DMS79 treated with DMSO at 0.1 percent for 48 hours (cell line): Measurements from ENCODE around the gene FZD2.
"Not testable (repeated sequence)": the region's sequence is repeated elsewhere in the genome, so short reads cannot be mapped to it uniquely, and the experiment has no call there.

ENCODE experiments used
- DNase-seq: peaks from one replicate; lab custom pipeline; 2025; lab: John Stamatoyannopoulos, UW

The FZD2 gene

GRCh38 chr17:44556832-44557606 is at the start of gene FZD2:
Gene FZD2 (plus strand): TSS chr17:44557484. CDS start chr17:44557689, 205 bp downstream.
- peak; percentile 92 for DNase-seq

- not testable (repeated sequence) for DNase-seq
These were observed 45.8 kb upstream of the FZD2 start for GRCh38 chr17:44511241-44512134.

GRCh38 chr17:44518032-44518431 is 39.3 kb upstream of the FZD2 start:
- no peak for DNase-seq

- no peak for DNase-seq
These were observed 34.2 kb upstream of the FZD2 start for GRCh38 chr17:44522883-44523671.

- DNase-seq: no peak
These were observed 33.7 kb upstream of the FZD2 start for GRCh38 chr17:44523672-44523972.

- DNase-seq: no peak
These were observed 30.2 kb upstream of the FZD2 start for GRCh38 chr17:44527102-44527501.

- no peak for DNase-seq
These were observed 29.3 kb upstream of the FZD2 start for GRCh38 chr17:44527954-44528353.

- no peak for DNase-seq
These were observed 27.4 kb upstream of the FZD2 start for GRCh38 chr17:44529864-44530263.

- DNase-seq: no peak
These were observed 26.3 kb upstream of the FZD2 start for GRCh38 chr17:44530896-44531418.

GRCh38 chr17:44533533-44534246 is 23.6 kb upstream of the FZD2 start:
- DNase-seq: peak; percentile 54

- no peak for DNase-seq
These were observed 21.0 kb upstream of the FZD2 start for GRCh38 chr17:44536090-44536953.

- DNase-seq: not testable (repeated sequence)
These were observed 19.4 kb upstream of the FZD2 start for GRCh38 chr17:44537922-44538321.

GRCh38 chr17:44539673-44540072 is 17.6 kb upstream of the FZD2 start:
- no peak for DNase-seq

- DNase-seq: no peak
These were observed 16.8 kb upstream of the FZD2 start for GRCh38 chr17:44540246-44541084.

GRCh38 chr17:44541884-44542581 is 15.3 kb upstream of the FZD2 start:
- no peak for DNase-seq

- DNase-seq: no peak
These were observed 13.9 kb upstream of the FZD2 start for GRCh38 chr17:44543213-44543904.

GRCh38 chr17:44543905-44544523 is 13.3 kb upstream of the FZD2 start:
- DNase-seq: no peak
